ENCODE results near the gene ARF5. TPM values are rescaled to one million over a fixed set of nuclear protein-coding genes. Genes with fewer than 3 reads are reported as not detected.

The ARF5 gene
- 161 to 213 TPM (median 164 TPM) in 5 replicates for total RNA-seq (2022; extraction: Qiagen RNA extraction)

DNA sequence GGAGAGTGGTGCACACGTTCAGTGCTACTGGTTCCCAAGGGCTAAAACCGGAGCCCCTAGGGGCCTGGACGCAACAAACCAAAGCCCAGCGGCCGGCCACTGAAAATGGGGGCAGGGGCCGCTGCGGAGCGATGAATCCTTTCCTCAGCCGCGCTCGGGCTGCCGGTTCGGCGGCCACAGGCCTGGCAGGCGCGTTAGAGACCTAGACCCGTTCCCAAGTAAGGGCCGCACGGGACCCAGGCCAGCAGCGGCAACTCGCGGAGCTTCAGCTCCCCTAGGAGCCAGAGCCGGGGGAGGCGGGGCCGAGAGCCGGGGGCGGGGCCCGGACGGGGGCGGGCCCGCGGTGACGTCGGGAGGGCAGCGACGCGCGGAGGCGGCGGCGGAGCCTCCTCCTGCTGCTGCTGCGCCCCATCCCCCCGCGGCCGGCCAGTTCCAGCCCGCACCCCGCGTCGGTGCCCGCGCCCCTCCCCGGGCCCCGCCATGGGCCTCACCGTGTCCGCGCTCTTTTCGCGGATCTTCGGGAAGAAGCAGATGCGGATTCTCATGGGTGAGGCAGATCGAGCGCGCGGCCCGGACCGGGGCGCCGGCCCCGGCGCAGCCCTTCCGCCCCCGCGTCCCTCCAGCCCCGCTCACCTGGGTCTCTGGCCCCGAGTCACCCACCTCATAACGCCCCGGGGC, at the start of gene ARF5:
Gene ARF5 (plus strand): TSS at position 393 of the 678 bp plus-strand sequence. CDS start 88 bp downstream, at position 481.

DNA sequence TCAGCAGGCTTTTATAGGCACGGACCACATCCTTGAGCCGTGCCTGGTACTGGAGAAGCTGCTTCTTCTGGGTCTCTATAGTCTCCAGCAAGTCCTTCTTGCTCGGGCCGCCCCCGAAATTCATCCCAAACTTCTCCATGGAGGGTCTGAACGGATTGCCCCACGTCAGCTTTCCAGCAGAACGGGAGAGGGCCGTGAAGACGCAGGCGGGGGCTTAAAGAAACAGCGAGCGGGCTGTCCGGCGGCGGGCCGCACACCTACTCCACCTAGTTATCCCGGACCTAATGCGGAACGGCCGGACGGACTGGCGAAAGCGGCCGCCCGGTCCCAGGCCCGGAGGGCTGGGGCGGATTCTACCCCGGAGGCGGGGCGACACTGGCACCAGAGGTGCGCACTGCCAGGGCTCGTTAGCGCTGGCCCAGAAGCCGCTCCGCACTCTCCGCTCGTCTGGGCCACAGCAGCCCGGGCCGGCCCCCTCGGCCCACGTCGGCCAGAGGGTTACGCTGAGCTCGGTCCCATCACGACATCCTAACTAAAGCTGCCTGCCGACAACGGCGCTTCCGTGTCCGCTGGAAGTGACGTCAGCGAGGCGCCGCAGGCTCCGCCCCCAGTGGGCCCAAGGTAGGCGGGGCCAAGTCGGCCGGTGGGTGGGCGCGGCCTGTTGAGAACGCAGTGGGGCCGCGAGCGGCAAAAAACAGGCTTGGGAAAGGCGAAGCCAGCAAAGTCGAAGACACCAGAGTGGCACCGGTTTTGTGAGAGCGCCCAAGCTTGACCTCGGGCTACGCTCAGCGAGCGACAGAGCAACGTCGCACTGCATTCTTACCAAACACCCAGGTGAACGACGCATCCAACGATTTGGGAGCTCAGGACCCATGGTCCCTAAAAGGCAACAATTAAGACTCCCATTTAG, 2.9 kb upstream of the ARF5 start, which contains the start of gene GCC1:
Gene GCC1 (minus strand): TSS at position 553 of the 910 bp plus-strand sequence. CDS start 414 bp downstream, at position 139.

DNA sequence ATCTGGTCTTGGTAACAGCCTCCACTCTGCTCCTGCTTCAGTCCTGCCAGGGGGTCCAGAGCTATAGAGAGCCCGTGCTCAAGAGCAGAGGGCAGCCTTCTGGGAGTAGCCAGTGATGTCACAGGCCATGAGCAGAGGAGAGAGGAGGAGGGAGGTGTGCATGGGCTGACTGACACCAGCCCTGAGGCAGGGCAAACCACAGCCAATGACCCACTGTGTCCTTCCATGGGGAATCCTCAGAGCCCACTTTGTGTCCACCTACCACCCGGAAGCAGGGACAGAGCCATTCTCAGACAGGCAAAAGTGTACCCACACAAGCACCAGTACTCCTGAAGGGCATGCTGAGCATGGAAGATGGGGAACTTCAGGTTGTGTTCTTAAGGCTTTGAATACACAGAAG, 29.8 kb downstream of the ARF5 start, which contains the start of gene PAX4:
Gene PAX4 (minus strand): TSS at position 101 of the 400 bp plus-strand sequence. CDS start 2,214 bp downstream, outside the sequence.

Other genes starting within 250 kb of the ARF5 start
- gene ZNF800, start 195.7 kb upstream of the ARF5 start, total RNA-seq (2022; extraction: Qiagen RNA extraction) = 10.1 to 16.3 TPM (median 12.4 TPM) in 5 replicates
- 14.0 to 15.8 TPM (median 14.7 TPM) in 5 replicates for gene GCC1, start 2.8 kb upstream of the ARF5 start, total RNA-seq (2022; extraction: Qiagen RNA extraction)
- gene FSCN3, start 5.3 kb downstream of the ARF5 start, total RNA-seq (2022; extraction: Qiagen RNA extraction) = 0.09 to 0.19 TPM (median 0.16 TPM) in 3 of 5 replicates, not detected in the others
- not detected in 5 replicates for gene PAX4, start 29.7 kb downstream of the ARF5 start, total RNA-seq (2022; extraction: Qiagen RNA extraction)
- 95.5 to 122 TPM (median 117 TPM) in 5 replicates for gene SND1, start 63.8 kb downstream of the ARF5 start, total RNA-seq (2022; extraction: Qiagen RNA extraction)